CD4-positive, CD25-positive, alpha-beta regulatory T cell (primary cell): ENCODE results near the gene SYNE1. TPM values are rescaled to one million over a fixed set of nuclear protein-coding genes. Genes with fewer than 3 reads are reported as not detected.

ENCODE experiments used
- ATAC-seq, 2 donors: fragments of 150-1000 bp; cut with Tn5 transposase; one replicate each; pipeline ENCODE4 v1.10.0; 2021; ENCODE audit warnings: low read depth in 2 of 2, moderate number of reproducible peaks in 2 of 2, moderate library complexity in 1 of 2
- DNase-seq, 3 donors: peaks; one replicate each; pipeline versions ENCODE4 v3.0.0 to v3.0.0-alpha.2; 2012 to 2022; ENCODE audit warnings: mixed read lengths in 1 of 3
- H3K27ac ChIP-seq: one replicate; pipeline ENCODE4 v1.7.0; 2013; ENCODE audit warnings: mild to moderate bottlenecking, low read length; ENCODE audit not compliant: insufficient read depth, poor library complexity, severe bottlenecking
- H3K27me3 ChIP-seq: one replicate; pipeline ENCODE4 v1.7.0; 2013; ENCODE audit warnings: low read length; ENCODE audit not compliant: control insufficient read depth, insufficient read depth
- H3K36me3 ChIP-seq: one replicate; pipeline ENCODE4 v1.7.0; 2013; ENCODE audit warnings: mild to moderate bottlenecking, low read length, moderate library complexity; ENCODE audit not compliant: control insufficient read depth, insufficient read depth
- H3K4me1 ChIP-seq: 2 replicates; pipeline ENCODE4 v1.7.0; 2013; ENCODE audit warnings: mild to moderate bottlenecking, low read length; ENCODE audit not compliant: insufficient read depth, control insufficient read depth, poor library complexity, severe bottlenecking
- H3K4me3 ChIP-seq: one replicate; pipeline ENCODE4 v1.7.0; 2013; ENCODE audit warnings: low read depth, mild to moderate bottlenecking, low read length, moderate library complexity
- H3K9me3 ChIP-seq, 2 experiments: 1 replicate in 1 of 2; 2 replicates in 1 of 2; pipeline ENCODE4 v1.7.0; 2013; ENCODE audit warnings: low read length in 2 of 2, mild to moderate bottlenecking in 1 of 2, moderate library complexity in 1 of 2; ENCODE audit not compliant: control insufficient read depth in 2 of 2
- H3K27ac Mint-ChIP-seq, 3 donors: one replicate each; pipeline ENCODE4 v1.8.0; 2020 to 2022; ENCODE audit warnings: mild to moderate bottlenecking in 3 of 3, mixed read lengths in 3 of 3, moderate library complexity in 2 of 3
- H3K27me3 Mint-ChIP-seq: one replicate; pipeline ENCODE4 v1.8.0; 2022; ENCODE audit warnings: mild to moderate bottlenecking, mixed read lengths
- H3K36me3 Mint-ChIP-seq: one replicate; pipeline ENCODE4 v1.8.0; 2020; ENCODE audit warnings: mixed read lengths
- H3K4me1 Mint-ChIP-seq, 4 donors: one replicate each; pipeline ENCODE4 v1.8.0; 2020 to 2022; ENCODE audit warnings: mixed read lengths in 4 of 4, mild to moderate bottlenecking in 1 of 4
- H3K4me3 Mint-ChIP-seq, 4 donors: one replicate each; pipeline ENCODE4 v1.8.0; 2020 to 2022; ENCODE audit warnings: mild to moderate bottlenecking in 4 of 4, mixed read lengths in 4 of 4, moderate library complexity in 3 of 4
- H3K9me3 Mint-ChIP-seq, 7 donors: one replicate each; pipeline ENCODE4 v1.8.0; 2020 to 2022; ENCODE audit warnings: mixed read lengths in 7 of 7, mild to moderate bottlenecking in 3 of 7, moderate library complexity in 2 of 7
- polyA plus RNA-seq, 4 donors: library from polyadenylated mRNA; unstranded; fragments of 300-500 nt; fragmentation: Illumina TruSeq; gene quantifications; one replicate each; pipeline ENCODE4 v1.2.3, GENCODE V29; 2021
- total RNA-seq: library from RNA; stranded (reverse); gene quantifications from one replicate; pipeline ENCODE4 v1.2.3, GENCODE V29; 2022

The SYNE1 gene
- total and polyA plus RNA-seq, 5 donors from 2014 or later: 48.1 to 166 (median 57.3) TPM

DNA sequence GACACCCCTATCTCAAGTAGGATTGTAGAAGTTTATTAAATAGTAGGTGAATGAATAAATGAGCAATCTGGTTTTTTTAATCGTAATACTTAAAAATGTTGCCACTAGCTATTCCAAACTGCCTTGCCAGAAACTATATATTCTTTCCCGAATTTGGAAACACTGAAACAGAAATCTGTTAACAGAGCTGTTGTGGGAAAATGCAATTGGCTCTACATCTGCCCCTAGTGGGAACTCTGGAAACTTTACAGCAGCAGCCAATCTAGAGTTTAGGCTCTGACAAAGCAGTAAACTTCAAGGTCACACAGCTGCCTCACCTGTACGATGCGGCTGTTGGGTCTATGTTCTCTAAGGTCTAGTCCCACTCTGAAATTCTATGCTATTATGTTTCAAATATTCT lies 41.7 kb downstream of the SYNE1 start:
- Histone ChIP-seq H3K9me3 (no peaks in the 10 kb centered on the region), H3K36me3 (no peaks in the 10 kb centered on the region), H3K4me3 (no peak overlapping the region), H3K27me3 (no peaks in the 10 kb centered on the region), H3K4me1 (no peaks in the 10 kb centered on the region), H3K27ac (no peak overlapping the region)
- Mint-ChIP-seq H3K36me3 (no peaks in the 10 kb centered on the region), H3K4me3 (no peak overlapping the region), H3K27ac (no peak overlapping the region), H3K4me1 (no peaks in the 10 kb centered on the region), H3K27me3 (no peaks in the 10 kb centered on the region), H3K9me3 (peaks cover 0 to 5% (median 0%) of the 10 kb centered on the region in 7 donors)
- DNase-seq: no peak
- ATAC-seq: no peak

DNA sequence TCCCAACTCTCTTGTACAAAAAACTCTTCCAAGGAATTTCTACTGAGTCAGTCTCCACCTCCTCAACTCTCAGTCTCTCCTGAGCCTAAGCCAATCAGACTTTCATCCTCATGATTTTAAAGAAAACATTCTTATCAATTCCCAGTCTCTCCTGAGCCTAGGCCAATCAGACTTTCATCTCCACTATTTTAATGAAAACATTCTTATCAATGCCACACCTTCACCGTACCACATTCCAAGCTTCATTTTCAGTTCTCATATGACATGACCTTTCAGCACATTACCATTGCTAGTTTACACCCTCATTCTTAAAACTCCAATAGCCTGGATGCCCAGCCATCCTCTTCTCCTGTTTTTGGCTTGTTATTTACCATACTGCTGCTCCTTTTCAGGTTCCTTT lies 42.5 kb downstream of the SYNE1 start:
- Histone ChIP-seq H3K27me3 (no peaks in the 10 kb centered on the region), H3K36me3 (no peaks in the 10 kb centered on the region), H3K4me3 (no peak overlapping the region), H3K4me1 (no peaks in the 10 kb centered on the region), H3K27ac (no peak overlapping the region), H3K9me3 (no peaks in the 10 kb centered on the region)
- DNase-seq (no peak), ATAC-seq (no peak)
- H3K4me1 Mint-ChIP-seq: no peaks in the 10 kb centered on the region
- H3K27ac Mint-ChIP-seq: no peak overlapping the region
- no peak overlapping the region for H3K4me3 Mint-ChIP-seq
- no peaks in the 10 kb centered on the region for H3K36me3 Mint-ChIP-seq
- H3K27me3 Mint-ChIP-seq: no peaks in the 10 kb centered on the region
- H3K9me3 Mint-ChIP-seq: peaks cover 0 to 5% (median 0%) of the 10 kb centered on the region in 7 donors

DNA sequence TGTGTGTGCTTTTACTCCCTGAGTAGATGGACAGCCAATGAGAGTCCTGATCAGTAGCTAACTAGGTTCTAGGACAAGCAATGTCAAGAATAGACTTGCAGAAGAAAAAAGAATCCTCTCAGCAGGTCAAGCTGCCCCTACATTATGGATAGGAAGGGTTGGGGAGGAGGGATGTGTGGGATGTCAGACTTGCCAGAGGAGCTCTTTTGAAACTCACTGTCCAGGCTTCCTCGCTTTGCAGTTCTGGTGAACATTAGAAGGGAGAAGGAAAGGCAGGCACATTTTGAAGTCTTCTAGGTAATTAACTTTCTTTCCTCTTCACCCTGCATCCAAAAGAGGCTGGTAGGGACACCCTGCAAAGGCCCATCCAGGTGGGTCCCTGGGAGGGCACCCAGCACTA lies 48.7 kb downstream of the SYNE1 start:
- H3K27ac ChIP-seq: no peak overlapping the region
- no peak overlapping the region for H3K27ac Mint-ChIP-seq
- ATAC-seq (no peak), DNase-seq (no peak)
- peaks cover 2% of the 10 kb centered on the region for H3K27me3 ChIP-seq
- H3K4me3 Mint-ChIP-seq: no peak overlapping the region
- H3K9me3 Mint-ChIP-seq: peaks cover 0 to 3% (median 0%) of the 10 kb centered on the region in 7 donors
- H3K4me3 ChIP-seq: no peak overlapping the region
- H3K4me1 ChIP-seq: no peaks in the 10 kb centered on the region
- H3K36me3 ChIP-seq: no peaks in the 10 kb centered on the region
- H3K9me3 ChIP-seq: no peaks in the 10 kb centered on the region
- peaks cover 7% of the 10 kb centered on the region for H3K27me3 Mint-ChIP-seq
- no peaks in the 10 kb centered on the region for H3K36me3 Mint-ChIP-seq
- no peaks in the 10 kb centered on the region for H3K4me1 Mint-ChIP-seq

DNA sequence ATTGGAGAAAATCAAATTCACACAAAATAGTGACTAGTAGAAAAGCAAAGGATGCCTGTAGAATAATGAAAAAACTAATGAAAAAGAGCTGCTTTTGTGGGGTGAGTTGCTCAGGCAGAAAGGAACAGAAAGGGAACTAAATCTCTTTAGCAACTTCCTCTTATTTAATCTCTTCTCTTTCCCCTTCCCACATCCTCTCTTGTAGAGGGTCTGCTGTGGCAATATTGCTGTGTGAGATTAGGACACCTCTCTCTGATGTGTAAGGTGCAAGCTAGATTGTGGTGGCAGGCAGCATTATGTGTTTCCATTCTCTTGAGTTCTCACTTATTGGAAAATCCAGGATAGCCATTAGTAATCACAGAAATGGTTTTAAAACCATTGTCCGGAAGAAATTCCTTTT lies 49.7 kb downstream of the SYNE1 start:
- no peaks in the 10 kb centered on the region for H3K4me1 ChIP-seq
- Mint-ChIP-seq H3K27ac (no peak overlapping the region), H3K4me1 (no peaks in the 10 kb centered on the region), H3K9me3 (no peaks in the 10 kb centered on the region), H3K4me3 (no peak overlapping the region), H3K36me3 (no peaks in the 10 kb centered on the region), H3K27me3 (peaks cover 7% of the 10 kb centered on the region)
- peaks cover 2% of the 10 kb centered on the region for H3K27me3 ChIP-seq
- no peak overlapping the region for H3K27ac ChIP-seq
- no peaks in the 10 kb centered on the region for H3K36me3 ChIP-seq
- ATAC-seq: no peak
- no peaks in the 10 kb centered on the region for H3K9me3 ChIP-seq
- no peak overlapping the region for H3K4me3 ChIP-seq
- DNase-seq: no peak

DNA sequence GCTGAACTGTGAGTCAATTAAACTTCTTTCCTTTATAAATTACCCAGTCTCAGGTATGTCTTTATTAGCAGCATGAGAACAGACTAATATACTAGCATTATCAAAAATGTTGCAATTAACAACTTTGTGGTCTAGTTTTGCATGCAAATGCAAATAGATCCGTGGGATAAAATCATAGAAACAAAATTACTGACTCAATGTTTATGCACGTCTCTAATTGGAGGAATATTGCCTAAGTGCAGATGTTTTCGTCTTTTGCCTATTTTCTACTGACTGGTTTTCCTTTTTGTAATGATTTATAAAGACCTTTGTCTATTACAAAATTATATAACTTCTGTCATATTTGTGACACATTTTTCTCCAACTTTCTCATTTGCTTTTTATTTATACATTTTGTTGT lies 51.9 kb downstream of the SYNE1 start:
- Histone ChIP-seq H3K4me1 (no peaks in the 10 kb centered on the region), H3K27me3 (peaks cover 2% of the 10 kb centered on the region), H3K4me3 (no peak overlapping the region), H3K36me3 (no peaks in the 10 kb centered on the region), H3K27ac (no peak overlapping the region), H3K9me3 (no peaks in the 10 kb centered on the region)
- Mint-ChIP-seq H3K36me3 (no peaks in the 10 kb centered on the region), H3K9me3 (no peaks in the 10 kb centered on the region), H3K4me3 (no peak overlapping the region), H3K27me3 (peaks cover 13% of the 10 kb centered on the region), H3K27ac (no peak overlapping the region), H3K4me1 (no peaks in the 10 kb centered on the region)
- ATAC-seq: no peak
- DNase-seq: no peak

DNA sequence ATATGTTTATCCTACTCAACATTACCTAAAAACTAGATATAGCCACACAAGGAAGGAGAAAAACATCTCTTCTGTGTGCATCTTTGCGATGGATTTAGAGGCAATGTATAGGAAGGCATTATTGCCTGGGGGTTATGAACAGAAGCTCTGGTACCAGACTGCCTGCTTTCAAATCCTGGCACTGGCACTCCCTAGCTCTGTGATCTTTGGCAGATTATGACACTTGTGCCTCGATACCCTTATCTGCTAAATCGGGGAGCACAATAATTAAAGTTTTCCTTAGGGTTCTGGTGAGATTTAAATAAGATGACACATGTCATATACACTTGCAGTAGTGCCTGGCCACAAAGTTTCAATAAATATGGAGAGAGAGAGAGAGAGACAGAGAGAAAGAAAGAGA lies 53.3 kb downstream of the SYNE1 start:
- Histone ChIP-seq H3K4me1 (no peaks in the 10 kb centered on the region), H3K9me3 (no peaks in the 10 kb centered on the region), H3K36me3 (no peaks in the 10 kb centered on the region), H3K27ac (no peak overlapping the region), H3K27me3 (peaks cover 2% of the 10 kb centered on the region), H3K4me3 (no peak overlapping the region)
- Mint-ChIP-seq H3K36me3 (no peaks in the 10 kb centered on the region), H3K27ac (no peak overlapping the region), H3K4me1 (no peaks in the 10 kb centered on the region), H3K4me3 (no peak overlapping the region), H3K27me3 (peaks cover 12% of the 10 kb centered on the region), H3K9me3 (no peaks in the 10 kb centered on the region)
- ATAC-seq: no peak
- DNase-seq: no peak

DNA sequence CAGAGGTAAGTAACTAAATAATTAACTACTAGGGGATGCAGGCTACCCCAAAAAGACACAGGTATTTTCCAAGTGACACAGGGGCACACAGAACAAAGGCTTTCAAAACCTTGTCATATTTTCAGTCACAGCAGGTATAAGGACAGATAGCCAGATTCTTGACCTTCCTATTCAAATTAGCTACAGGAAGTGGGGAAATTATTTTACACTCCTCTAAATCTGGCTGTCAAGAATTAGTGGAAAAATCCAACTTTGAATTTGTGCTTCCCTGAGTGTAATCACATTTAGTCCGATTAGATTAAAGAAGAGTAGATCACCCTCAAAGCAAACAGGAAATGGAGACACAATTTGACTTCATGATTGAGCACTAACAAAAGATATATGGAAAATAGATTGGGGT lies 60.6 kb downstream of the SYNE1 start:
- Mint-ChIP-seq H3K27me3 (peaks cover 17% of the 10 kb centered on the region), H3K27ac (no peak overlapping the region), H3K36me3 (no peaks in the 10 kb centered on the region), H3K4me1 (no peaks in the 10 kb centered on the region), H3K4me3 (no peak overlapping the region), H3K9me3 (peaks cover 0 to 1% (median 0%) of the 10 kb centered on the region in 7 donors)
- ATAC-seq: no peak
- DNase-seq: no peak
- Histone ChIP-seq H3K4me3 (no peak overlapping the region), H3K9me3 (no peaks in the 10 kb centered on the region), H3K27ac (no peak overlapping the region), H3K27me3 (no peaks in the 10 kb centered on the region), H3K36me3 (no peaks in the 10 kb centered on the region), H3K4me1 (no peaks in the 10 kb centered on the region)

DNA sequence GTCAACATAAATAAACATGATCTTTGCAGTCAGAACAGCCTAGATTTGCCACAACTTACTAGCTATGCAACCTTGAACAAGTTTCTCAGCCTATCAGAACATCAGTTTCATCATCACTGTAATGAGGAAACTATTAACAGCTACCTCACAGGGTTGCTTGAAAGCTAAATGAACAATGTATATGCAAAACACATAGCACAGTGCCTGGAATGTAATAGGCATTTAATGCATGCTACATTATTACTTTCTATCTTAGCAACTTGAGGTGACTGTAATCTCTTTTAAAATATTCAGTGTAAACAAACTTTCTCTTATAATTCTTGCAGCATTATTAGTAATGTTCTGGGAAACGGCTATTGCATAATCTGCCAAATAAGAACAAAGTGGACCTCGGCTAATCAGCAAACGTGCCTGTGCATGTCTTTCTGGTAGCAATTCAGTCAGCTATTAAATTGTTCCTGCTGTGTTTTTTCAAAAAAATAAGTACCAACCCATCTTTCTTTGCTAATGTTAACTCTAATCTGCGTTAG lies 61.5 kb downstream of the SYNE1 start:
- H3K4me3 ChIP-seq: no peak overlapping the region
- Mint-ChIP-seq H3K4me3 (no peak overlapping the region), H3K4me1 (no peaks in the 10 kb centered on the region), H3K27ac (no peak overlapping the region), H3K27me3 (peaks cover 15% of the 10 kb centered on the region), H3K9me3 (peaks cover 0 to 1% (median 0%) of the 10 kb centered on the region in 7 donors), H3K36me3 (no peaks in the 10 kb centered on the region)
- DNase-seq: no peak
- no peak overlapping the region for H3K27ac ChIP-seq
- ATAC-seq: no peak
- H3K9me3 ChIP-seq: no peaks in the 10 kb centered on the region
- H3K4me1 ChIP-seq: no peaks in the 10 kb centered on the region
- H3K27me3 ChIP-seq: peaks cover 2% of the 10 kb centered on the region
- no peaks in the 10 kb centered on the region for H3K36me3 ChIP-seq
